ENCODE results near the gene NFKBIL1. TPM values are rescaled to one million over a fixed set of nuclear protein-coding genes. Genes with fewer than 3 reads are reported as not detected.

Gene NFKBIL1
- total and polyA plus RNA-seq, 2 experiments from 2014 or later, result 9.6 to 12.3 TPM

DNA sequence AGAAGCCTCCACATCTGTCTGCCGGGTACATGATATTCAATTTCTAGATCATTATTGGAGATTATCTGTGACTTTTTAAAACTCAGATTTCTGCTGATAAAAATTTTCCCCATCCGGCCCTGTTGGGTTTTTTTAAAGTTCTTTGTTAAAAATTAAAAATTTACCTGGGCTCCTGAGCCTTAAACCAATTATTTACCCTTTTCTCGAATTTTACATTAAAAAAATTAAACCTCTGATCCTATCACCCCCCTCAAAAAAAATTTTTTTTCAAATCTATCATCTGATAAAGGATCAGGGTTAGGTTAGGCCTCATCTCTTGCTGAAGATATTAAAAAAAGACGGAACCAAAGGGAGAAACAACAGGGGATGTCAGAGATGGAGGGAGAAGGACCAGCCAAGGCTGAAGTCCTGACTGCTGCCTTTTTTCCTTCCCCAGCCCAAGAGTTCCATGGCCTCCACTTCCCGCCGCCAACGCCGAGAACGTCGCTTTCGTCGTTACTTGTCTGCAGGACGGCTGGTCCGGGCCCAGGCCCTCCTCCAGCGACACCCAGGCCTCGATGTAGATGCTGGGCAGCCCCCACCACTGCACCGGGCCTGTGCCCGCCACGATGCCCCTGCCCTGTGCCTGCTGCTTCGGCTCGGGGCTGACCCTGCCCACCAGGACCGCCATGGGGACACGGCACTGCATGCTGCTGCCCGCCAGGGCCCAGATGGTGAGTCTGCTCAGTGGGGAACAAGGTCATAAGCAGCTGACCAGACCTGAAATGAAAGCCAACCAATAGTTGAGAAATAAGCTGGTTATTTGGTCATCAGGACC lies 527 bp downstream of the NFKBIL1 start:
- 0 out of 2 replicates have a peak, but pooled peaks cover 8% of the 10 kb centered on the region for H3K36me3 ChIP-seq (ENCODE audit: insufficient read depth)
- peaks cover 25% of the 10 kb centered on the region for H3K36me3 Mint-ChIP-seq (ENCODE audit: low read depth)
- peak overlapping the region; percentile 76 for H3K4me3 Mint-ChIP-seq
- H3K4me1 Mint-ChIP-seq, result peaks cover 18% of the 10 kb centered on the region
- no peaks in the 10 kb centered on the region for H3K9me2 ChIP-seq (ENCODE audit: insufficient read depth)
- peaks cover 16% of the 10 kb centered on the region for H3K79me2 ChIP-seq (replicated peaks; ENCODE audit: insufficient read depth)
- H3K27me3 ChIP-seq (ENCODE audit: insufficient read depth), result no peaks in the 10 kb centered on the region
- H4K20me1 ChIP-seq (replicated peaks; ENCODE audit: insufficient read depth), result no peaks in the 10 kb centered on the region
- H3K4me2 ChIP-seq, result peak overlapping the region; percentile 72
- H3K9me3 Mint-ChIP-seq, result no peaks in the 10 kb centered on the region
- TF ChIP-seq EZH2 (IDR thresholded peaks at IDR 0.05; ENCODE audit: low read depth, unreplicated experiment) (no peak), EZH2phosphoT487 (IDR thresholded peaks at IDR 0.05; ENCODE audit: unreplicated experiment) (no peak)
- H3K27ac Mint-ChIP-seq, result peak overlapping the region; percentile 95
- peak overlapping the region; percentile 46 for H3K27ac ChIP-seq (ENCODE audit: low read depth)
- ATAC-seq, result no peak
- peak; percentile 17 for DNase-seq (ENCODE audit: low spot score)
- H3F3A ChIP-seq (replicated peaks; ENCODE audit: low read depth), result 0 out of 2 replicates have a peak, but pooled peaks cover 4% of the 10 kb centered on the region
- peak overlapping the region; percentile 58 for H3K4me3 ChIP-seq
- no peak overlapping the region for H2AFZ ChIP-seq
- peaks cover 10% of the 10 kb centered on the region; the same call in 1 of the 2 replicates for H3K4me1 ChIP-seq (ENCODE audit: insufficient read depth)
- peaks cover 5% of the 10 kb centered on the region for H3K27me3 Mint-ChIP-seq (ENCODE audit: insufficient read depth, low read depth, poor library complexity)

DNA sequence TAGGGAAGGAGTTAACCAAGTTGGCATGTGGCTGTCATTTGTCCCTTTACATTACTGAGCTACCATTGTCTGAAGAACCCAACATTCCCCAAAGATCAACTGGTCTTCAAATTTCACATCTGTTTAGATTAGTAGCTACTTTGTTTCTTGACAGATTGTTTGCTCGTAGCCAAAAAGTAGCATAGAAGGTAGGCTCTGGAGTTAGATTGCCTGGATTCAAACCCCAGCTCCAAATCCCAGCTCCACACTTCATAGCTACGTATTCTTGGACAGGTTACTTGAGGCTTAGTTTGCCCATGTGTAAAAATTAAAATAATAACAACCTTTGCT lies 1.1 kb downstream of the NFKBIL1 start:
- H3K4me2 ChIP-seq, result no peak overlapping the region
- no peak overlapping the region for H3K27ac ChIP-seq (ENCODE audit: low read depth)
- Mint-ChIP-seq H3K36me3 (ENCODE audit: low read depth) (peaks cover 27% of the 10 kb centered on the region), H3K9me3 (no peaks in the 10 kb centered on the region), H3K4me1 (peaks cover 18% of the 10 kb centered on the region), H3K27me3 (ENCODE audit: insufficient read depth, low read depth, poor library complexity) (peaks cover 5% of the 10 kb centered on the region), H3K4me3 (peak overlapping the region; percentile 76; the same call in 1 of the 3 replicates), H3K27ac (no peak overlapping the region)
- H3K36me3 ChIP-seq (ENCODE audit: insufficient read depth), result 0 out of 2 replicates have a peak, but pooled peaks cover 8% of the 10 kb centered on the region
- no peak overlapping the region for H2AFZ ChIP-seq
- H3K4me1 ChIP-seq (ENCODE audit: insufficient read depth), result 0 out of 2 replicates have a peak, but pooled peaks cover 7% of the 10 kb centered on the region
- H3K27me3 ChIP-seq (ENCODE audit: insufficient read depth), result no peaks in the 10 kb centered on the region
- H4K20me1 ChIP-seq (replicated peaks; ENCODE audit: insufficient read depth), result no peaks in the 10 kb centered on the region
- H3K9me2 ChIP-seq (ENCODE audit: insufficient read depth), result no peaks in the 10 kb centered on the region
- peaks cover 10% of the 10 kb centered on the region for H3K79me2 ChIP-seq (replicated peaks; ENCODE audit: insufficient read depth)
- no peak overlapping the region for H3K4me3 ChIP-seq
- 0 out of 2 replicates have a peak, but pooled peaks cover 4% of the 10 kb centered on the region for H3F3A ChIP-seq (replicated peaks; ENCODE audit: low read depth)
- ATAC-seq (no peak), DNase-seq (ENCODE audit: low spot score) (no peak)
- no peak for TF ChIP-seq ZNF114 (CRISPR knock-in tag; IDR thresholded peaks at IDR 0.05)
- no peak for TF ChIP-seq CREB1 (CRISPR knock-in tag; IDR thresholded peaks at IDR 0.05; ENCODE audit: low read depth)
- TF ChIP-seq JUNB (IDR thresholded peaks at IDR 0.05; ENCODE audit: unreplicated experiment), result no peak
- TF ChIP-seq, protein P1, sequence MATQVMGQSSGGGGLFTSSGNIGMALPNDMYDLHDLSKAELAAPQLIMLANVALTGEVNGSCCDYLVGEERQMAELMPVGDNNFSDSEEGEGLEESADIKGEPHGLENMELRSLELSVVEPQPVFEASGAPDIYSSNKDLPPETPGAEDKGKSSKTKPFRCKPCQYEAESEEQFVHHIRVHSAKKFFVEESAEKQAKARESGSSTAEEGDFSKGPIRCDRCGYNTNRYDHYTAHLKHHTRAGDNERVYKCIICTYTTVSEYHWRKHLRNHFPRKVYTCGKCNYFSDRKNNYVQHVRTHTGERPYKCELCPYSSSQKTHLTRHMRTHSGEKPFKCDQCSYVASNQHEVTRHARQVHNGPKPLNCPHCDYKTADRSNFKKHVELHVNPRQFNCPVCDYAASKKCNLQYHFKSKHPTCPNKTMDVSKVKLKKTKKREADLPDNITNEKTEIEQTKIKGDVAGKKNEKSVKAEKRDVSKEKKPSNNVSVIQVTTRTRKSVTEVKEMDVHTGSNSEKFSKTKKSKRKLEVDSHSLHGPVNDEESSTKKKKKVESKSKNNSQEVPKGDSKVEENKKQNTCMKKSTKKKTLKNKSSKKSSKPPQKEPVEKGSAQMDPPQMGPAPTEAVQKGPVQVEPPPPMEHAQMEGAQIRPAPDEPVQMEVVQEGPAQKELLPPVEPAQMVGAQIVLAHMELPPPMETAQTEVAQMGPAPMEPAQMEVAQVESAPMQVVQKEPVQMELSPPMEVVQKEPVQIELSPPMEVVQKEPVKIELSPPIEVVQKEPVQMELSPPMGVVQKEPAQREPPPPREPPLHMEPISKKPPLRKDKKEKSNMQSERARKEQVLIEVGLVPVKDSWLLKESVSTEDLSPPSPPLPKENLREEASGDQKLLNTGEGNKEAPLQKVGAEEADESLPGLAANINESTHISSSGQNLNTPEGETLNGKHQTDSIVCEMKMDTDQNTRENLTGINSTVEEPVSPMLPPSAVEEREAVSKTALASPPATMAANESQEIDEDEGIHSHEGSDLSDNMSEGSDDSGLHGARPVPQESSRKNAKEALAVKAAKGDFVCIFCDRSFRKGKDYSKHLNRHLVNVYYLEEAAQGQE (IDR thresholded peaks at IDR 0.05; ENCODE audit: unreplicated experiment), result no peak
- TF ChIP-seq, protein P2, sequence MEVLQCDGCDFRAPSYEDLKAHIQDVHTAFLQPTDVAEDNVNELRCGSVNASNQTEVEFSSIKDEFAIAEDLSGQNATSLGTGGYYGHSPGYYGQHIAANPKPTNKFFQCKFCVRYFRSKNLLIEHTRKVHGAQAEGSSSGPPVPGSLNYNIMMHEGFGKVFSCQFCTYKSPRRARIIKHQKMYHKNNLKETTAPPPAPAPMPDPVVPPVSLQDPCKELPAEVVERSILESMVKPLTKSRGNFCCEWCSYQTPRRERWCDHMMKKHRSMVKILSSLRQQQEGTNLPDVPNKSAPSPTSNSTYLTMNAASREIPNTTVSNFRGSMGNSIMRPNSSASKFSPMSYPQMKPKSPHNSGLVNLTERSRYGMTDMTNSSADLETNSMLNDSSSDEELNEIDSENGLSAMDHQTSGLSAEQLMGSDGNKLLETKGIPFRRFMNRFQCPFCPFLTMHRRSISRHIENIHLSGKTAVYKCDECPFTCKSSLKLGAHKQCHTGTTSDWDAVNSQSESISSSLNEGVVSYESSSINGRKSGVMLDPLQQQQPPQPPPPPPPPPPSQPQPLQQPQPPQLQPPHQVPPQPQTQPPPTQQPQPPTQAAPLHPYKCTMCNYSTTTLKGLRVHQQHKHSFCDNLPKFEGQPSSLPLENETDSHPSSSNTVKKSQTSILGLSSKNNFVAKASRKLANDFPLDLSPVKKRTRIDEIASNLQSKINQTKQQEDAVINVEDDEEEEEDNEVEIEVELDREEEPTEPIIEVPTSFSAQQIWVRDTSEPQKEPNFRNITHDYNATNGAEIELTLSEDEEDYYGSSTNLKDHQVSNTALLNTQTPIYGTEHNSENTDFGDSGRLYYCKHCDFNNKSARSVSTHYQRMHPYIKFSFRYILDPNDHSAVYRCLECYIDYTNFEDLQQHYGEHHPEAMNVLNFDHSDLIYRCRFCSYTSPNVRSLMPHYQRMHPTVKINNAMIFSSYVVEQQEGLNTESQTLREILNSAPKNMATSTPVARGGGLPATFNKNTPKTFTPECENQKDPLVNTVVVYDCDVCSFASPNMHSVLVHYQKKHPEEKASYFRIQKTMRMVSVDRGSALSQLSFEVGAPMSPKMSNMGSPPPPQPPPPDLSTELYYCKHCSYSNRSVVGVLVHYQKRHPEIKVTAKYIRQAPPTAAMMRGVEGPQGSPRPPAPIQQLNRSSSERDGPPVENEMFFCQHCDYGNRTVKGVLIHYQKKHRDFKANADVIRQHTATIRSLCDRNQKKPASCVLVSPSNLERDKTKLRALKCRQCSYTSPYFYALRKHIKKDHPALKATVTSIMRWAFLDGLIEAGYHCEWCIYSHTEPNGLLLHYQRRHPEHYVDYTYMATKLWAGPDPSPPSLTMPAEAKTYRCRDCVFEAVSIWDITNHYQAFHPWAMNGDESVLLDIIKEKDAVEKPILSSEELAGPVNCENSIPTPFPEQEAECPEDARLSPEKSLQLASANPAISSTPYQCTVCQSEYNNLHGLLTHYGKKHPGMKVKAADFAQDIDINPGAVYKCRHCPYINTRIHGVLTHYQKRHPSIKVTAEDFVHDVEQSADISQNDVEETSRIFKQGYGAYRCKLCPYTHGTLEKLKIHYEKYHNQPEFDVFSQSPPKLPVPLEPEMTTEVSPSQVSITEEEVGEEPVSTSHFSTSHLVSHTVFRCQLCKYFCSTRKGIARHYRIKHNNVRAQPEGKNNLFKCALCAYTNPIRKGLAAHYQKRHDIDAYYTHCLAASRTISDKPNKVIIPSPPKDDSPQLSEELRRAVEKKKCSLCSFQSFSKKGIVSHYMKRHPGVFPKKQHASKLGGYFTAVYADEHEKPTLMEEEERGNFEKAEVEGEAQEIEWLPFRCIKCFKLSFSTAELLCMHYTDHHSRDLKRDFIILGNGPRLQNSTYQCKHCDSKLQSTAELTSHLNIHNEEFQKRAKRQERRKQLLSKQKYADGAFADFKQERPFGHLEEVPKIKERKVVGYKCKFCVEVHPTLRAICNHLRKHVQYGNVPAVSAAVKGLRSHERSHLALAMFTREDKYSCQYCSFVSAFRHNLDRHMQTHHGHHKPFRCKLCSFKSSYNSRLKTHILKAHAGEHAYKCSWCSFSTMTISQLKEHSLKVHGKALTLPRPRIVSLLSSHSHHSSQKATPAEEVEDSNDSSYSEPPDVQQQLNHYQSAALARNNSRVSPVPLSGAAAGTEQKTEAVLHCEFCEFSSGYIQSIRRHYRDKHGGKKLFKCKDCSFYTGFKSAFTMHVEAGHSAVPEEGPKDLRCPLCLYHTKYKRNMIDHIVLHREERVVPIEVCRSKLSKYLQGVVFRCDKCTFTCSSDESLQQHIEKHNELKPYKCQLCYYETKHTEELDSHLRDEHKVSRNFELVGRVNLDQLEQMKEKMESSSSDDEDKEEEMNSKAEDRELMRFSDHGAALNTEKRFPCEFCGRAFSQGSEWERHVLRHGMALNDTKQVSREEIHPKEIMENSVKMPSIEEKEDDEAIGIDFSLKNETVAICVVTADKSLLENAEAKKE (CRISPR knock-in tag; IDR thresholded peaks at IDR 0.05), result no peak
- TF ChIP-seq ZNF331 (CRISPR knock-in tag; IDR thresholded peaks at IDR 0.05; ENCODE audit: low read depth), result no peak
- TF ChIP-seq POLR2AphosphoS5 (IDR thresholded peaks at IDR 0.05; ENCODE audit: low read depth), result no peak
- TF ChIP-seq EZH2 (IDR thresholded peaks at IDR 0.05; ENCODE audit: low read depth, unreplicated experiment), result no peak
